Activated B cell treated with CpG ODN at 0.5 μM for 24 hours (primary cell): ENCODE data around the gene LMAN2L. TPM values are rescaled to one million over a fixed set of nuclear protein-coding genes. Genes with fewer than 3 reads are reported as not detected.
A peak's percentile ranks its signal among the peaks of the same experiment; 100 is the strongest.

Experiments used
- ATAC-seq: fragments of 200-7000 bp; cut with Tn5 transposase; one replicate; pipeline ENCODE4 v1.10.0; 2021; ENCODE audit warnings: low read depth, mild to moderate bottlenecking, moderate library complexity
- CTCF ChIA-PET: fragments of 350-600 bp; sonication (Branson Sonifier 250); formaldehyde crosslinking; loops from one replicate; lab custom pipeline; 2021; ENCODE audit warnings: antibody characterized with exemption; lab: Charles Lee
- POLR2A ChIA-PET: fragments of 350-600 bp; sonication (Branson Sonifier 250); formaldehyde crosslinking; loops from one replicate; lab custom pipeline; 2021; ENCODE audit warnings: antibody characterized with exemption; lab: Charles Lee
- DNase-seq: peaks from one replicate; pipeline ENCODE4 v3.0.0; 2022
- H3K27ac Mint-ChIP-seq: one replicate; pipeline ENCODE4 v1.8.0; 2020; ENCODE audit warnings: mixed read lengths
- H3K27me3 Mint-ChIP-seq: one replicate; pipeline ENCODE4 v1.8.0; 2021; ENCODE audit warnings: mixed read lengths
- H3K36me3 Mint-ChIP-seq: one replicate; pipeline ENCODE4 v1.8.0; 2021; ENCODE audit warnings: low read depth, mixed read lengths
- H3K4me1 Mint-ChIP-seq: one replicate; pipeline ENCODE4 v1.8.0; 2021; ENCODE audit warnings: mixed read lengths
- H3K4me3 Mint-ChIP-seq: one replicate; pipeline ENCODE4 v1.8.0; 2020; ENCODE audit warnings: mild to moderate bottlenecking, mixed read lengths
- H3K9me3 Mint-ChIP-seq: one replicate; pipeline ENCODE4 v1.8.0; 2020; ENCODE audit warnings: mixed read lengths
- intact Hi-C: fragments of 100-400 bp; cut with micrococcal nuclease; formaldehyde crosslinking; loops from one replicate; pipeline ENCODE4 v1.15.1; 2024
- total RNA-seq: library from RNA; stranded (reverse); gene quantifications from 2 replicates; pipeline ENCODE4 v1.2.3, GENCODE V29; 2022
- TF ChIP-seq, protein P1 (sequence below): fragments of 200-600 bp; IDR thresholded peaks from one replicate; pipeline ENCODE4 v1.8.0; 2022; ENCODE audit warnings: antibody characterized with exemption, mild to moderate bottlenecking

LMAN2L gene
- total RNA-seq, 1 donor from 2014 or later, result 8.9 TPM

DNA sequence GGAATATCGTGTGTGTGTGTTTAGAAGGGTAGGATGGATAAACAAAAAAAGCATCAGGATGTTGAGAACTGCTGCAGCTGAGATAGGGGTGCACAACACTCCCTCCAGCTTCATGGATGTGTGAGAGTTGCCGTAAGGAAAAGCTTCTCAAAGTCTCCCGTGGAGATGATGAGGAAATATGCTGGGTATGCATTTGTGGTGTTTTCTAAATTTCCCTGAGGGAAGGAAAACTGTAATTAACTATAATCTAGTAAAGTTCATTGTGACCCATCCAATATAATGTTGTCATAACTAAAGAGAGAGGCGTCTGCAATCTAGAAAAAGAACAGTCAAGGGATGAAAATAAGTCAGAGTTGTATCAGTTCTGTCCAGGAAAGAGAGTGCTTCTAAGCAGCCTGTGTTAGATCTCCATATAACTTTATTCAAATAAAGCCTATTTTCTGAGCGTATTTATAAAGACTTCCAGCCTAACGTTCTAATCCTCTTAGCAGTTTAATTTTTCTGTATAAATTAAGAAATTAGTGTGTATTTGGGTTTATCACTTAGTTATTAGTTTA is 7.3 kb upstream of the LMAN2L start:
- Mint-ChIP-seq H3K4me1 (no peaks in the 10 kb centered on the region), H3K36me3 (no peaks in the 10 kb centered on the region), H3K27me3 (no peaks in the 10 kb centered on the region), H3K27ac (no peak overlapping the region), H3K9me3 (no peaks in the 10 kb centered on the region), H3K4me3 (no peak overlapping the region)
- ChIA-PET POLR2A (no interaction called here), CTCF (no interaction called here)
- intact Hi-C loops, result no loop called here
- ATAC-seq, result no peak
- DNase-seq, result no peak
- TF ChIP-seq, protein P1, sequence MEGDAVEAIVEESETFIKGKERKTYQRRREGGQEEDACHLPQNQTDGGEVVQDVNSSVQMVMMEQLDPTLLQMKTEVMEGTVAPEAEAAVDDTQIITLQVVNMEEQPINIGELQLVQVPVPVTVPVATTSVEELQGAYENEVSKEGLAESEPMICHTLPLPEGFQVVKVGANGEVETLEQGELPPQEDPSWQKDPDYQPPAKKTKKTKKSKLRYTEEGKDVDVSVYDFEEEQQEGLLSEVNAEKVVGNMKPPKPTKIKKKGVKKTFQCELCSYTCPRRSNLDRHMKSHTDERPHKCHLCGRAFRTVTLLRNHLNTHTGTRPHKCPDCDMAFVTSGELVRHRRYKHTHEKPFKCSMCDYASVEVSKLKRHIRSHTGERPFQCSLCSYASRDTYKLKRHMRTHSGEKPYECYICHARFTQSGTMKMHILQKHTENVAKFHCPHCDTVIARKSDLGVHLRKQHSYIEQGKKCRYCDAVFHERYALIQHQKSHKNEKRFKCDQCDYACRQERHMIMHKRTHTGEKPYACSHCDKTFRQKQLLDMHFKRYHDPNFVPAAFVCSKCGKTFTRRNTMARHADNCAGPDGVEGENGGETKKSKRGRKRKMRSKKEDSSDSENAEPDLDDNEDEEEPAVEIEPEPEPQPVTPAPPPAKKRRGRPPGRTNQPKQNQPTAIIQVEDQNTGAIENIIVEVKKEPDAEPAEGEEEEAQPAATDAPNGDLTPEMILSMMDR, result no peak

DNA sequence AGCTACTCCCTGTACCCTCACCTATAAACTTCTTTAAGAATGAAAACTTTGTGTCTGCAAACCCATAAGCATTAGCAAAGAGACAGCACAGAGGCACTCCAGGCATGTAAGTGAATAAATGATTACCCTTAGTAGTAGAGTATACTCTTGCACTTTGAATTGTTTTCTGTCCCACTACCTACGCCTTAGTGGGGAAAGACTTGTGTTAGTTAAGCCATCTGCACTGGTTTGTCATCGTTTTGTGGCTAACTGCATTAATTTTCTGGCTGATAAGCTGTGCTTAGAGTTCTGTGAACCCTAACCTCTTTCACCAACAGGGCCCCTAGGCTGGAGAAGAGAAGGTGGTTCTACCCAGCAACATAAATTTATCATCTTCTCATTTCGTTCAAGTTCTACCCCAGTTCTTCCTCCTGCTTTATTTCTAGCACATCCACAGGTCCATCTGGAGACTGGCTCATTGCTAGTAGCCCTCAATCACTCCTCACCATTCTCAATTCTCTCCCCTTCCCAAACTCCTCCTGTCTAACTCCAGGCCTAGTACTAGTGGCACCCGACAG is 710 bp downstream of the LMAN2L start:
- Mint-ChIP-seq H3K27ac (peak overlapping the region; percentile 94), H3K27me3 (no peaks in the 10 kb centered on the region), H3K4me1 (peaks cover 33% of the 10 kb centered on the region), H3K36me3 (peaks cover 26% of the 10 kb centered on the region), H3K9me3 (no peaks in the 10 kb centered on the region), H3K4me3 (peak overlapping the region; percentile 98)
- CTCF ChIA-PET, result interaction anchor here (1.3 kb wide), 1 partner anchor 118 kb away, joined by 3 read pairs; the partner anchor contains the start of gene ANKRD39
- ATAC-seq (no peak), DNase-seq (no peak)
- intact Hi-C loops, result no loop called here
- POLR2A ChIA-PET, result interaction anchor here (0.7 to 3.1 kb wide), 2 partner anchors 21 to 101 kb away, joined by 3 to 14 read pairs; partner anchors contain the start of gene CNNM4
- TF ChIP-seq, protein P1, result no peak

DNA sequence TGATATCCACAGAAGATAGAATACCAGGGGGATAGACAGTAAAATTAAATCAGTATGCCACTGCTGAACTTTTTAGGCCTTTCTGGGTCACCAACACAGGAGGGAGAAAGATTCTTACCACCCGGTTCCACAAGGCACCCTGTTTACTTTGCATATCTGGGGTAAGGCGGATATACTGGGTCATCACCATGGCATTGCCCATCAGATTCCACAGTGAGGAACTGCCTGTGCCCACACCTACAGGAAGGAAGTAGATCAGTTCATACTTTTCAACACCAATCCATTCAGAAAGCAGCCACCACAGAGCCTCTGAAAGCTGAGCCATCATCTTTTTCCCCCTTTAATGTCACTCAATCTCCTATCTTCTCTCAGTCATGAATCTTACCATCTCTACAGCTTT is 2.0 kb downstream of the LMAN2L start:
- peak overlapping the region; percentile 52 for H3K4me3 Mint-ChIP-seq
- intact Hi-C loops, result no loop called here
- DNase-seq (no peak), ATAC-seq (no peak)
- peak overlapping the region; percentile 57 for H3K27ac Mint-ChIP-seq
- H3K27me3 Mint-ChIP-seq, result no peaks in the 10 kb centered on the region
- TF ChIP-seq, protein P1, result no peak
- H3K36me3 Mint-ChIP-seq, result peaks cover 39% of the 10 kb centered on the region
- no peaks in the 10 kb centered on the region for H3K9me3 Mint-ChIP-seq
- ChIA-PET POLR2A (no interaction called here), CTCF (no interaction called here)
- H3K4me1 Mint-ChIP-seq, result peaks cover 33% of the 10 kb centered on the region

- ChIA-PET CTCF (interaction anchor here (1.8 kb wide), 1 partner anchor 24 kb away, joined by 4 read pairs; no protein-coding TSS in a partner anchor), POLR2A (no interaction called here)
- no peak overlapping the region for H3K4me3 Mint-ChIP-seq
Measured at GRCh38 chr2:96737251-96737650, 2.6 kb downstream of the LMAN2L start.

More at GRCh38 chr2:96737251-96737650, 2.6 kb downstream of the LMAN2L start:
- no peaks in the 10 kb centered on the region for H3K27me3 Mint-ChIP-seq
- H3K36me3 Mint-ChIP-seq, result peaks cover 42% of the 10 kb centered on the region
- ATAC-seq, result no peak
- H3K4me1 Mint-ChIP-seq, result peaks cover 33% of the 10 kb centered on the region
- no peak overlapping the region for H3K27ac Mint-ChIP-seq
- intact Hi-C loops, result no loop called here
- no peaks in the 10 kb centered on the region for H3K9me3 Mint-ChIP-seq
- DNase-seq, result no peak
- TF ChIP-seq, protein P1, result no peak
